ENCODE measurements around the gene MORN5.

DNA sequence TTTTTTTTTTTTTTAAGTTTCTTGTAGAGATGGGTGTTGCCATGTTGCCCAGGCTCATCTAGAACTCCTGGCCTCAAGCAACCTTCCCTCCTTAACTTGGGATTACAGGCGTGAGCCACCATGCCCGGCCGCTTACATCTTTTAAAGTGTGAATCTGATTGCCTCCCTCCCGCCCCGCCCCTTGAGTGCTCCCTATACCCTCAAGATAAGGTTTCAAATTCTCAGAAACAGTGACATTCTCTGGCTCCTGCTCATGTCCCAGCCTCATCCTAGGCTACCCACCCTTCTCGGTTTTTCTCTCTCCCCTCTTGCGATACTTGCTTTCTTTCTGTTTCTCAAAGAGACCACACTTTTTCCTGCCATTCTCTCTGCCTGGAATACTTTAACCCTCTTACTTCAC, 12.4 kb downstream of the MORN5 start:
- no peak for TF ChIP-seq POLR2A (IDR thresholded peaks at IDR 0.05)
- TF ChIP-seq, protein P1, sequence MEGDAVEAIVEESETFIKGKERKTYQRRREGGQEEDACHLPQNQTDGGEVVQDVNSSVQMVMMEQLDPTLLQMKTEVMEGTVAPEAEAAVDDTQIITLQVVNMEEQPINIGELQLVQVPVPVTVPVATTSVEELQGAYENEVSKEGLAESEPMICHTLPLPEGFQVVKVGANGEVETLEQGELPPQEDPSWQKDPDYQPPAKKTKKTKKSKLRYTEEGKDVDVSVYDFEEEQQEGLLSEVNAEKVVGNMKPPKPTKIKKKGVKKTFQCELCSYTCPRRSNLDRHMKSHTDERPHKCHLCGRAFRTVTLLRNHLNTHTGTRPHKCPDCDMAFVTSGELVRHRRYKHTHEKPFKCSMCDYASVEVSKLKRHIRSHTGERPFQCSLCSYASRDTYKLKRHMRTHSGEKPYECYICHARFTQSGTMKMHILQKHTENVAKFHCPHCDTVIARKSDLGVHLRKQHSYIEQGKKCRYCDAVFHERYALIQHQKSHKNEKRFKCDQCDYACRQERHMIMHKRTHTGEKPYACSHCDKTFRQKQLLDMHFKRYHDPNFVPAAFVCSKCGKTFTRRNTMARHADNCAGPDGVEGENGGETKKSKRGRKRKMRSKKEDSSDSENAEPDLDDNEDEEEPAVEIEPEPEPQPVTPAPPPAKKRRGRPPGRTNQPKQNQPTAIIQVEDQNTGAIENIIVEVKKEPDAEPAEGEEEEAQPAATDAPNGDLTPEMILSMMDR (IDR thresholded peaks at IDR 0.05) = no peak

Measured in lower leg skin (tissue), 3 donors.